HUES64 (cell line): ENCODE measurements around the gene CFAP251.

ENCODE experiments used
- H3K27ac ChIP-seq: 2 replicates; pipeline ENCODE4 v1.7.0; 2013; ENCODE audit warnings: low read depth, low read length, inconsistent platforms
- H3K27me3 ChIP-seq: 2 replicates; pipeline ENCODE4 v1.6.1; 2013; ENCODE audit warnings: mild to moderate bottlenecking, low read length; ENCODE audit not compliant: insufficient read depth
- H3K36me3 ChIP-seq: 2 replicates; pipeline ENCODE4 v1.6.1; 2013; ENCODE audit warnings: mild to moderate bottlenecking, low read length; ENCODE audit not compliant: insufficient read depth
- H3K4me1 ChIP-seq: 2 replicates; pipeline ENCODE4 v1.6.1; 2013; ENCODE audit warnings: mild to moderate bottlenecking, low read length, moderate library complexity; ENCODE audit not compliant: insufficient read depth
- H3K4me3 ChIP-seq: 2 replicates; pipeline ENCODE4 v1.5.1; 2013; ENCODE audit warnings: mild to moderate bottlenecking, low read length, moderate library complexity
- H3K9ac ChIP-seq: 2 replicates; pipeline ENCODE4 v1.6.1; 2013; ENCODE audit warnings: mild to moderate bottlenecking, low read depth, low read length
- H3K9me3 ChIP-seq: 2 replicates; pipeline ENCODE4 v1.6.1; 2013; ENCODE audit warnings: low read depth, low read length; ENCODE audit not compliant: insufficient read depth
- WGBS: fragments of 150-250, 120-280 bp; methylation state at CpG from one replicate; pipeline ENCODE4 v1.1.7; 2013; ENCODE audit warnings: missing lambda C conversion rate; 5-methylcytosine and 5-hydroxymethylcytosine counted together

The CFAP251 gene

GRCh38 chr12:121949648-121950397, 31.4 kb downstream of the CFAP251 start:
- no peaks in the 10 kb centered on the region for H3K36me3 ChIP-seq
- 93% methylated on average over 3 of the region's 4 CpGs for WGBS
- H3K4me1 ChIP-seq: peaks cover 7% of the 10 kb centered on the region
- H3K4me3 ChIP-seq: no peak overlapping the region
- no peak overlapping the region for H3K27ac ChIP-seq
- H3K9ac ChIP-seq: no peak overlapping the region
- no peaks in the 10 kb centered on the region for H3K27me3 ChIP-seq
- H3K9me3 ChIP-seq: peaks cover 2% of the 10 kb centered on the region; the same call in 1 of the 2 replicates

GRCh38 chr12:121953117-121953692, 34.8 kb downstream of the CFAP251 start:
- H3K27ac ChIP-seq: no peak overlapping the region
- peaks cover 2% of the 10 kb centered on the region; the same call in 1 of the 2 replicates for H3K9me3 ChIP-seq
- no peaks in the 10 kb centered on the region for H3K36me3 ChIP-seq
- H3K4me1 ChIP-seq: peaks cover 7% of the 10 kb centered on the region
- H3K9ac ChIP-seq: no peak overlapping the region
- H3K4me3 ChIP-seq: no peak overlapping the region
- no peaks in the 10 kb centered on the region for H3K27me3 ChIP-seq
- 95% methylated on average over 3 of the region's 4 CpGs for WGBS

DNA sequence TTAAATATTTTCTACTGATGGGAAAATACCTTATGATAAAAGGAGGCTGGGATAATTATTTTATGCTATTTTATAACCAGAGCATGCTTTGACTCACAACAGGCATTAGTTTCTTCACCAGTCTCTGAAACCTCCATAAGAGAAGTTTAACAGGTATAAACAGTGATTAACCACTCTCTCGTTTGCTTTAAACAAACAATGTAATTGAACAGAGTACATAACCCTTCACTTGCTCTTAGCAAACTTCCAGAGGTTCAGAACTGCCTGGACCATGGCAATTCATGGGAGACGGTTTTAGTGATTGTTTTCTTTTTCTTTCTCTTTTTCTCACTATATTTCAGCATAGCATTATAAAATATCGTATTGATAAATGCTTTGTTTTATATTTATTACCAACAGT, 35.3 kb downstream of the CFAP251 start:
- peaks cover 10% of the 10 kb centered on the region for H3K4me1 ChIP-seq
- 98% methylated on average over 2 of the region's 3 CpGs for WGBS
- H3K36me3 ChIP-seq: no peaks in the 10 kb centered on the region
- H3K9ac ChIP-seq: no peak overlapping the region
- no peak overlapping the region for H3K27ac ChIP-seq
- no peak overlapping the region for H3K4me3 ChIP-seq
- H3K9me3 ChIP-seq: peaks cover 2% of the 10 kb centered on the region; the same call in 1 of the 2 replicates
- no peaks in the 10 kb centered on the region for H3K27me3 ChIP-seq

DNA sequence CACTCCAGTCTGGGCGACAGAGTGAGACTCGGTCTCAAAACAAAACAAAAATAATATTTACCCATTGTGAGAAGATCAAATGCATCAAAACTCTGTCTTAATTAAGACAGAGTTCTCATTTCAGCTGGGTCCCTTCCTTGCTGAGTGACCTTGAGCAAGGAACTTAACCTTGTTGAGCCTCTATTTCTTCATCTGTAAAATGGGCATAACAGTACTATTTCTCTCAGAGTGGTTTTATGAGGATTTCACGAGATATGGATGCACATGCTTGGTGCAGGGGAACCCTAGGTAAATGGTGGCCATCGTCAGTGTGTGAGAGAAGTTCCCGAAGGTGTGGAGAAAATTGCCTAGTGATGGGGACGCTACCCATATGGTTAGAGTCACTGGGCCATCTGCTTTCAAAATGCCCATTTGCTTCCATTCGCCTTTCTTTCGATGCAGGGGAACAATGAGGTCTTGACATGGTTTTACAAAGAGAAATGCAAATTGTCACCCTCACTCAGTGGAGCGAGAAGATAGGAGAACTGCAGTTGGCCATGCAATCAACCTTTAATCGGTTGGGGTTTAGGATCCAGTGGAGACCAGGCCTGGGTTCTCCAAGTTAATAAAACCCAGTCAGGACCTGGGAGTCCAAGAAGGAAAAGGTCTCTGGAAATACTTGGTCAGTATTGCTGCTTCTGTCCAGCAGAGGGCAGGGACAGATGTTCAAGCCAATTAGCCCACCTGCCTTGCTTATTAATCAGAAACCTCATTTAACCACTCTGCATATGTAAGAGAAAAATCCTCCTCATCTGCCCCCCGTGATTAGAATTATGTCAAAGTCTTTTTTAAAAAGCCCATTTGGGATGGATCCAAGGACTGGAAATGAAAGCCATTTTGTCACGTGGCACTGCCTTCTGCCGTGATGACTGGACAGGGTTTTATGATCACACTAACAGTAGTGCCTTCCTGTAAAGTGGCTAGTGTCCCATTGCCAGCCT, 37.2 kb downstream of the CFAP251 start:
- Histone ChIP-seq H3K4me3 (no peak overlapping the region), H3K27me3 (no peaks in the 10 kb centered on the region), H3K9me3 (peaks cover 2% of the 10 kb centered on the region; the same call in 1 of the 2 replicates), H3K9ac (no peak overlapping the region), H3K4me1 (peaks cover 10% of the 10 kb centered on the region), H3K27ac (no peak overlapping the region), H3K36me3 (no peaks in the 10 kb centered on the region)
- 90% methylated on average over 13 of the region's 13 CpGs for WGBS

DNA sequence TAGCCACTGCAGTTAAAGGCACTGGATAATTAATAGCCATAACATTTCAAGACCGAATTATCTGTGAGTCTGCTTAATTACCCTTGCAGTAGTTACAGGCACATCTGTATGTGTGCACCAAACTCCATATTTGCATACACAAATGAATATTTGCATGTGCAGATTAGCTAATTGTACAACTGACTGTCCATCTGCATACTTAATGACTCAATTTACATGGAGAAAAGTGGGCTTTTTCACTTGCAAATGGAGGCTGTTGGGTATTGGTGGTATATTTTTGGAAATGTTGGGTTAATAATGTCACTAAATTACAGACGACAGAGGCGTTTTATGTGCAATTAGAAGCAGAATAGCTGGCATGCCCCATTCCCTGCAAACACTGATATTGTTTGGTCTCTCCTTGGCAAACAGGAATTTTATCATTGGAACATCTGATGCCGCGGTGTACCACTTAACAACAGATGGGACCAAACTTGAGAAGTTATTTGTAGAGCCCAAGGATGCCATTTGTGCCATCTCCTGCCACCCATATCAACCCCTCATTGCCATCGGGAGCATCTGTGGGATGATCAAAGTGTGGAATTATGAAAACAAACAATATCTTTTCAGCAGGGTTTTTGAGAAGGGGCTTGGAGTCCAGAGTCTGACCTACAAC, 39.6 kb downstream of the CFAP251 start:
- peaks cover 10% of the 10 kb centered on the region for H3K4me1 ChIP-seq
- 87% methylated on average over 5 of the region's 6 CpGs for WGBS
- H3K4me3 ChIP-seq: no peak overlapping the region
- no peak overlapping the region for H3K9ac ChIP-seq
- H3K36me3 ChIP-seq: no peaks in the 10 kb centered on the region
- H3K27ac ChIP-seq: no peak overlapping the region
- peaks cover 2% of the 10 kb centered on the region; the same call in 1 of the 2 replicates for H3K9me3 ChIP-seq
- H3K27me3 ChIP-seq: no peaks in the 10 kb centered on the region

GRCh38 chr12:121958541-121959240, 40.3 kb downstream of the CFAP251 start:
- H3K4me3 ChIP-seq: no peak overlapping the region
- H3K9me3 ChIP-seq: no peaks in the 10 kb centered on the region
- no peaks in the 10 kb centered on the region for H3K36me3 ChIP-seq
- H3K27ac ChIP-seq: no peak overlapping the region
- no peaks in the 10 kb centered on the region for H3K27me3 ChIP-seq
- 83% methylated on average over 21 of the region's 21 CpGs for WGBS
- H3K4me1 ChIP-seq: peaks cover 10% of the 10 kb centered on the region
- H3K9ac ChIP-seq: no peak overlapping the region

GRCh38 chr12:121960541-121960940, 42.1 kb downstream of the CFAP251 start:
- Histone ChIP-seq H3K9me3 (no peaks in the 10 kb centered on the region), H3K27me3 (no peaks in the 10 kb centered on the region), H3K9ac (no peak overlapping the region), H3K27ac (no peak overlapping the region), H3K4me1 (peaks cover 10% of the 10 kb centered on the region), H3K36me3 (no peaks in the 10 kb centered on the region), H3K4me3 (no peak overlapping the region)
- WGBS: 92% methylated on average over 7 of the region's 7 CpGs

DNA sequence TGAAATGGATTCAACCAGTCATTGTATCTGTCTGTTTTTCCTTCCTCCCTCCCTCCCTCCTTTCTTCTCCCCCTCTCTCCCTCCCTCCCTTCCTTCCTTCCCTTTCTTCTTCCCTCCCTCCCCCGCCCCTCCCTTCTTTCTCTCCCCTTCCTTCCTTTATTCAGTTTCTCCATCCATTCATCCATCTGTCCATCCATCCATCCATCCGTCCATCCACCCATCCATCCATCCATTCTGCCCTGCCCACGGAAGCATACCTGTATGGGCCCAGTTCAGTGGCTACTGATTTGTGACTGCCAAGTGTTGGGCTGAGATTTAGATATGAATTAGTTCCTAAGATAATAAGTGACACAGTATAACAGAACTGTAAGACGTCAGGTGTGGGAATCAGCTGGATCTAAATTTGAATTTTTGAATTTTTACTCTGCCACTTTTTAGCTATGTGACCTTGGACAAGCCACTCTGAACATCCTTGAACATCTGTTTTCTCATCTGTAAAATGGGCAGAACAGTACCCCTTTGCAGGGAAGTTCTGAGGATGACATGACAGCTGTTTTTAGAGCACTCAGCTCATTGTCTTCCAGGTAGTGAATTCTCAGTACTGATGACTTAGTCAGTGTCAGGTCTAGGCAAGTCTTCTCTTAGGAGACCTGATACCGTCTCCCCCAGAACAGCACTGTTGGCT, 42.9 kb downstream of the CFAP251 start:
- Histone ChIP-seq H3K9ac (no peak overlapping the region), H3K4me1 (peaks cover 10% of the 10 kb centered on the region), H3K36me3 (no peaks in the 10 kb centered on the region), H3K4me3 (no peak overlapping the region), H3K9me3 (no peaks in the 10 kb centered on the region), H3K27ac (no peak overlapping the region), H3K27me3 (no peaks in the 10 kb centered on the region)
- WGBS: 91% methylated on average over 5 of the region's 5 CpGs

- WGBS: 86% methylated on average over 15 of the region's 15 CpGs
- H3K27ac ChIP-seq: no peak overlapping the region
- no peak overlapping the region for H3K4me3 ChIP-seq
- H3K4me1 ChIP-seq: 0 out of 2 replicates have a peak, but pooled peaks cover 3% of the 10 kb centered on the region
- H3K9ac ChIP-seq: no peak overlapping the region
- no peaks in the 10 kb centered on the region for H3K36me3 ChIP-seq
- H3K9me3 ChIP-seq: no peaks in the 10 kb centered on the region
- no peaks in the 10 kb centered on the region for H3K27me3 ChIP-seq
These were observed 45.1 kb downstream of the CFAP251 start for GRCh38 chr12:121963341-121964018.
